ENCODE results near the gene SUSD5. TPM values are rescaled to one million over a fixed set of nuclear protein-coding genes. Genes with fewer than 3 reads are reported as not detected.

The SUSD5 gene
- total RNA-seq, 1 donor from 2014 or later: 0.33 TPM

DNA sequence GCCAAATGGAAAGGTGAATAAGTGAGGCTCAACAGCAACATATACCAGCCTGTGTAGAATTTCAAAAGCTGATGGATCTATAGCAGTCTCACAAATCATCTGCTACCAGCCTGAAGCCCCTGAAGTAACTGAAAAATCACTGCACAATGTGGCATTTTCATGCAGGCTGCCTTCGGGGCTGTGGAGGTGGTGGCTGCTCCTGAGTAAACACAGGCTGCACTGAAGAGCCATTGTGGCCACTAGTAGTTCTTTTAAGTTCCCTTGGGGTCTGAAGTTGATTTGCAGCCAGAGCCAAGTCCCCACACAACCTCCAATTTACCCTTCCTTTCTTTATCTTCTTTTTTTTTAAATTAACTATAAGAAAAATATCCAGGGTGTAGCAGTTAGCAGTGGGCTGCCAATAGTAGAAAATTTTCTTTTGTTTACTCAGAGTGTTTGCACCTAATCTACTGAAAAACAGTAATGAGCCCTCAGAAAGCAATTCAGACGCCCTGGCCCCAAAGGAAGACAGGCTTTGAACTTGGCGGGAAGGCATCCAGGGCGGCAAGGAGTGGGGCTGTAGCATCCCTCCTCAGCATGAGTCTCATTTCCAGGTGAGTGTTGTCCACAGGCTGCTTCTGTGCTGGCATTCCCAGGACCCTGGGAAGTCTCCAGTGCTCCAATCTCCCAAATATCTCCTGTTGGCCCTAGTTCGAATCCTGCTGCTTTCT lies 13.3 kb upstream of the SUSD5 start:
- intact Hi-C loops (cut with micrococcal nuclease): no loop called here
- H3K4me3 Mint-ChIP-seq: no peak overlapping the region

GRCh38 chr3:33229947-33230346 lies 11.3 kb upstream of the SUSD5 start:
- H3K27ac Mint-ChIP-seq: no peak overlapping the region
- intact Hi-C loops (cut with micrococcal nuclease): no loop called here
- no peak for DNase-seq
- H3K27me3 Mint-ChIP-seq: peaks cover 3% of the 10 kb centered on the region
- no peak for ATAC-seq (ENCODE audit: low read depth)
- H3K36me3 Mint-ChIP-seq (ENCODE audit: low read depth): no peaks in the 10 kb centered on the region
- CTCF ChIA-PET: interaction anchor here (1.0 kb wide), 1 partner anchor 16 kb away, joined by 3 read pairs; no protein-coding TSS in a partner anchor
- TF ChIP-seq CTCF (IDR thresholded peaks at IDR 0.05): no peak
- POLR2A ChIA-PET: no interaction called here
- no peak overlapping the region for H3K4me3 Mint-ChIP-seq
- no peaks in the 10 kb centered on the region for H3K9me3 Mint-ChIP-seq
- H3K4me1 Mint-ChIP-seq: peaks cover 3% of the 10 kb centered on the region

More for the DNA sequence above, 13.3 kb upstream of the SUSD5 start:
- H3K9me3 Mint-ChIP-seq: no peaks in the 10 kb centered on the region
- no peak for TF ChIP-seq CTCF (IDR thresholded peaks at IDR 0.05)
- CTCF ChIA-PET: no interaction called here
- H3K27me3 Mint-ChIP-seq: peaks cover 5% of the 10 kb centered on the region
- ATAC-seq (ENCODE audit: low read depth): no peak
- no peak overlapping the region for H3K27ac Mint-ChIP-seq
- POLR2A ChIA-PET: no interaction called here
- peaks cover 3% of the 10 kb centered on the region for H3K4me1 Mint-ChIP-seq
- no peak for DNase-seq
- H3K36me3 Mint-ChIP-seq (ENCODE audit: low read depth): no peaks in the 10 kb centered on the region

- Mint-ChIP-seq H3K9me3 (no peaks in the 10 kb centered on the region), H3K4me3 (no peak overlapping the region), H3K4me1 (peaks cover 3% of the 10 kb centered on the region), H3K27me3 (peaks cover 2% of the 10 kb centered on the region), H3K27ac (no peak overlapping the region), H3K36me3 (ENCODE audit: low read depth) (no peaks in the 10 kb centered on the region)
- ATAC-seq (ENCODE audit: low read depth): no peak
- CTCF ChIA-PET: no interaction called here
- intact Hi-C loops (cut with micrococcal nuclease): no loop called here
- TF ChIP-seq CTCF (IDR thresholded peaks at IDR 0.05): no peak
- DNase-seq: no peak
- POLR2A ChIA-PET: no interaction called here
Observed at GRCh38 chr3:33229066-33229465, 10.5 kb upstream of the SUSD5 start.

- DNase-seq: no peak
- peaks cover 25% of the 10 kb centered on the region for H3K27me3 Mint-ChIP-seq
- no peaks in the 10 kb centered on the region for H3K36me3 Mint-ChIP-seq (ENCODE audit: low read depth)
- no peak for ATAC-seq (ENCODE audit: low read depth)
- H3K27ac Mint-ChIP-seq: no peak overlapping the region
- CTCF ChIA-PET: no interaction called here
- no peak for TF ChIP-seq CTCF (IDR thresholded peaks at IDR 0.05)
- intact Hi-C loops (cut with micrococcal nuclease): no loop called here
- H3K4me1 Mint-ChIP-seq: peaks cover 21% of the 10 kb centered on the region
- POLR2A ChIA-PET: no interaction called here
- H3K4me3 Mint-ChIP-seq: no peak overlapping the region
- H3K9me3 Mint-ChIP-seq: no peaks in the 10 kb centered on the region
Observed at GRCh38 chr3:33221241-33221640, 2.6 kb upstream of the SUSD5 start.

DNA sequence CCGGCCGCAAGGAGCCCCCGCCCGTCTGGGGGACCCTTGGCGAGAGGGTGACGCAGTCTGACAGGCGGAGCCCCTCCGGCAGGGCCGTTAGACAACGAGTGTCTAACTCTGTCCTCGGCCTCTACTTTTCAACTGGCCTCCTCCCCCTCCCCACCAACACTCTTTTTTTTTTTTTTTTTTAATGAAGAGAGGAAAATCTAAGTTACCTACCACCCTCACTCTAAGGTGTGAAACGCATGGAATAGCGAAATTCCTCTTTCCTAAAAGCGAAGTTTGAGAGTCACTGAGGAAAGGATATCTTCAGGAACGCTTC lies 521 bp upstream of the SUSD5 start:
- peaks cover 21% of the 10 kb centered on the region for H3K4me1 Mint-ChIP-seq
- no peaks in the 10 kb centered on the region for H3K9me3 Mint-ChIP-seq
- no peak for TF ChIP-seq CTCF (IDR thresholded peaks at IDR 0.05)
- no peak overlapping the region for H3K4me3 Mint-ChIP-seq
- ATAC-seq (ENCODE audit: low read depth) (no peak), DNase-seq (no peak)
- ChIA-PET POLR2A (no interaction called here), CTCF (no interaction called here)
- intact Hi-C loops (cut with micrococcal nuclease): no loop called here
- H3K27ac Mint-ChIP-seq: no peak overlapping the region
- H3K36me3 Mint-ChIP-seq (ENCODE audit: low read depth): no peaks in the 10 kb centered on the region
- peaks cover 38% of the 10 kb centered on the region for H3K27me3 Mint-ChIP-seq
